Heart right ventricle (tissue), 16 donors: ENCODE measurements around the gene FAF2. TPM values are rescaled to one million over a fixed set of nuclear protein-coding genes. Genes with fewer than 3 reads are reported as not detected.

ENCODE experiments used
- ATAC-seq, 8 donors: fragments of 200-7000 bp; cut with Tn5 transposase; one replicate each; pipeline ENCODE4 v1.9.1; 2020; ENCODE audit warnings: mild to moderate bottlenecking in 8 of 8, moderate library complexity in 8 of 8, moderate number of reproducible peaks in 1 of 8
- DNase-seq, 2 donors: peaks; one replicate each; pipeline ENCODE4 v3.0.0-alpha.2; 2020
- H3K27ac ChIP-seq, 10 donors: fragments of 200-600 bp; sonication (generic) in 2 of 10; one replicate each; pipeline versions ENCODE4 v1.5.0 to v1.8.0; 2020 to 2022; ENCODE audit warnings: mild to moderate bottlenecking in 3 of 10
- H3K27me3 ChIP-seq, 7 donors: fragments of 200-600 bp; one replicate each; pipeline ENCODE4 v1.8.0; 2021 to 2022; ENCODE audit warnings: mild to moderate bottlenecking in 2 of 7
- H3K36me3 ChIP-seq, 9 donors: fragments of 200-600 bp; sonication (generic) in 1 of 9; one replicate each; pipeline versions ENCODE4 v1.5.0 to v1.8.0; 2020 to 2022; ENCODE audit warnings: mild to moderate bottlenecking in 2 of 9
- H3K4me1 ChIP-seq, 9 donors: fragments of 200-600 bp; sonication (generic) in 1 of 9; one replicate each; pipeline versions ENCODE4 v1.5.0 to v1.8.0; 2020 to 2022; ENCODE audit warnings: mild to moderate bottlenecking in 4 of 9
- H3K4me3 ChIP-seq, 10 donors: fragments of 200-600 bp; sonication (generic) in 2 of 10; one replicate each; pipeline versions ENCODE4 v1.5.0 to v1.8.0; 2020 to 2022; ENCODE audit warnings: mild to moderate bottlenecking in 7 of 10, moderate library complexity in 2 of 10
- H3K9me3 ChIP-seq, 11 donors: fragments of 200-600 bp in 10 of 11; sonication (generic) in 2 of 11; one replicate each; pipeline versions ENCODE4 v1.5.0 to v1.8.0; 2013 to 2022; ENCODE audit warnings: mild to moderate bottlenecking in 2 of 11, control low read depth in 1 of 11, moderate library complexity in 1 of 11
- CTCF ChIP-seq, 9 donors: fragments of 200-600 bp; sonication (generic) in 2 of 9; IDR thresholded peaks; one replicate each; pipeline versions ENCODE4 v1.5.0 to v1.8.0; 2021 to 2022; ENCODE audit warnings: antibody characterized with exemption in 9 of 9, mild to moderate bottlenecking in 5 of 9, moderate library complexity in 1 of 9
- WGBS, 2 donors: extraction: QIAGEN DNeasy Blood & Tissue Kit; methylation state at CpG; one replicate each; pipeline ENCODE4 v1.1.7; 2013; ENCODE audit warnings: inconsistent platforms in 1 of 2; 5-methylcytosine and 5-hydroxymethylcytosine counted together
- intact Hi-C, 10 donors: fragments of 100-400 bp; cut with DNase I; formaldehyde crosslinking; loops; one replicate each; pipeline versions ENCODE4 v1.11.1 to v1.14.2; 2022
- polyA plus RNA-seq, 2 donors: library from polyadenylated mRNA; stranded (reverse); fragments of 200-250 nt; gene quantifications; one replicate each; pipeline ENCODE4 v1.2.3, GENCODE V29; 2013
- total RNA-seq, 10 donors: library from RNA; stranded (reverse); fragmentation: NEBNext Ultra II Directional in 3 of 10; extraction: Animal tissue kit (Norgen Biotek cat#: 25700) in 3 of 10; gene quantifications; one replicate each; pipeline versions ENCODE4 v1.2.1 to v1.2.4, GENCODE V29; 2021 to 2023
- donor health status: Arrhythmogenic right ventricular cardiomyopathy.
- donor health status: ischemic (EF 13 %, LVEDD 7.1; RV severe dilation, severe dysfunction).
- donor health status: healthy with polysubstance abuse.
- donor health status: DM: no; HTN: yes; CAD: no.
- donor health status: DM: no; HTN: no; CAD: no.
- donor health status: ischemic (EF 25% LVEDD 6.9; RV normal size, moderate dysfunction).
- donor health status: ischemic (EF 25% LVEDD 5.7; RV mildly dilated, moderate dysfunction).
- donor health status: healthy.
- donor health status: DM: yes; HTN: yes; CAD: no.
- donor health status: Ischemic cardiomyopathy.
- donor health status: ischemic (EF 35%, LVEDD 5.7; RV mildly dilated, moderate dysfunction).
- donor health status: nonischemic (EF 11% LVEDD 7.7; RV severe dilation, severe dysfunction).
- donor health status: DM: yes; HTN: yes; CAD: no.
- donor health status: PGD.
- donor health status: ischemic (EF 29% LVEDD 5.4; RV normal size, mild dysfunction).
- donor health status: nonischemic (EF 23%, LVEDD 6.1; RV moderate dilation, normal function).

Gene FAF2
- total and polyA plus RNA-seq, 12 donors: 10.1 to 19.9 (median 14.6) TPM

- no peak overlapping the region for H3K4me3 ChIP-seq
- no peak overlapping the region for H3K27ac ChIP-seq
- no peaks in the 10 kb centered on the region for H3K9me3 ChIP-seq
- H3K27me3 ChIP-seq: no peaks in the 10 kb centered on the region
- 64 to 78% methylated on average over 10 of the region's 10 CpGs for WGBS, 2 donors
- H3K36me3 ChIP-seq: peaks cover 0 to 10% (median 0%) of the 10 kb centered on the region in 9 donors
- no peaks in the 10 kb centered on the region for H3K4me1 ChIP-seq
- DNase-seq (no peak), ATAC-seq (no peak)
- intact Hi-C loops: no loop called here
- no peak for TF ChIP-seq CTCF (IDR thresholded peaks at IDR 0.05)
These were observed 73.6 kb downstream of the FAF2 start for GRCh38 chr5:176521699-176522263.

- no peak for ATAC-seq
- DNase-seq: no peak
- intact Hi-C loops: no loop called here
- no peaks in the 10 kb centered on the region for H3K27me3 ChIP-seq
- no peak overlapping the region for H3K4me3 ChIP-seq
- TF ChIP-seq CTCF (IDR thresholded peaks at IDR 0.05): no peak
- H3K27ac ChIP-seq: no peak overlapping the region
- no peaks in the 10 kb centered on the region for H3K9me3 ChIP-seq
- H3K36me3 ChIP-seq: peaks cover 0 to 33% (median 11%) of the 10 kb centered on the region in 9 donors
- WGBS, 2 donors: 94 to 95% methylated on average over 6 of the region's 6 CpGs
- peaks cover 0 to 11% (median 7%) of the 10 kb centered on the region in 9 donors for H3K4me1 ChIP-seq
These were observed 76.0 kb downstream of the FAF2 start for GRCh38 chr5:176524138-176524537.

GRCh38 chr5:176524987-176525386 is 76.8 kb downstream of the FAF2 start:
- Histone ChIP-seq H3K27ac (no peak overlapping the region), H3K9me3 (no peaks in the 10 kb centered on the region), H3K4me1 (peaks cover 0 to 17% (median 7%) of the 10 kb centered on the region in 9 donors), H3K4me3 (no peak overlapping the region), H3K27me3 (no peaks in the 10 kb centered on the region), H3K36me3 (peaks cover 0 to 41% (median 18%) of the 10 kb centered on the region in 9 donors)
- ATAC-seq: no peak
- intact Hi-C loops: no loop called here
- DNase-seq: no peak
- 92 to 96% methylated on average over 15 of the region's 15 CpGs for WGBS, 2 donors
- no peak for TF ChIP-seq CTCF (IDR thresholded peaks at IDR 0.05)

GRCh38 chr5:176525677-176526076 is 77.5 kb downstream of the FAF2 start:
- intact Hi-C loops: no loop called here
- no peak overlapping the region for H3K27ac ChIP-seq
- H3K27me3 ChIP-seq: no peaks in the 10 kb centered on the region
- H3K4me1 ChIP-seq: peaks cover 0 to 20% (median 11%) of the 10 kb centered on the region in 9 donors
- H3K9me3 ChIP-seq: no peaks in the 10 kb centered on the region
- peaks cover 0 to 45% (median 18%) of the 10 kb centered on the region in 9 donors for H3K36me3 ChIP-seq
- TF ChIP-seq CTCF (IDR thresholded peaks at IDR 0.05): no peak
- 93 to 96% methylated on average over 9 of the region's 9 CpGs for WGBS, 2 donors
- DNase-seq (no peak), ATAC-seq (no peak)
- no peak overlapping the region for H3K4me3 ChIP-seq
